IMR-90 (cell line): Measurements from ENCODE around the gene RNF14. TPM values are rescaled to one million over a fixed set of nuclear protein-coding genes. Genes with fewer than 3 reads are reported as not detected.

Experiments
- ATAC-seq: fragments of 200-7000 bp; cut with Tn5 transposase; 2 replicates; pipeline ENCODE4 v1.9.1; 2020; ENCODE audit warnings: low read depth, mild to moderate bottlenecking, moderate library complexity
- BruUV-seq: library from RNA; stranded (reverse); fragments of 400-500 nt; replicated peaks from 2 replicates; lab custom pipeline; 2021; lab: Mats Ljungman, UMichigan
- CTCF ChIA-PET: fragments of 300-600 bp; formaldehyde crosslinking; extraction: SDS; loops from one replicate; lab custom pipeline; 2021; ENCODE audit warnings: antibody characterized with exemption; lab: Yijun Ruan, JAX
- POLR2A ChIA-PET: fragments of 300-600 bp; sonication (Branson Sonifier 250); formaldehyde crosslinking; loops from one replicate; lab custom pipeline; 2022; ENCODE audit warnings: antibody characterized with exemption; ENCODE audit not compliant: unreplicated experiment; lab: Charles Lee
- DNase-seq: peaks from one replicate; pipeline ENCODE4 v3.0.0; 2013
- H2AFZ ChIP-seq: replicated peaks from 2 replicates; pipeline ENCODE3; 2013; ENCODE audit warnings: low read length, mild to moderate bottlenecking; ENCODE audit not compliant: poor library complexity
- H2AK5ac ChIP-seq: 2 replicates; pipeline ENCODE4 v1.6.1; 2013; ENCODE audit warnings: low read depth, low read length, inconsistent platforms
- H2AK9ac ChIP-seq: replicated peaks from 2 replicates; pipeline ENCODE3; 2013; ENCODE audit warnings: mild to moderate bottlenecking, low read depth, low read length, moderate library complexity; ENCODE audit not compliant: poor library complexity
- H2BK120ac ChIP-seq: 2 replicates; pipeline ENCODE4 v1.6.1; 2013; ENCODE audit warnings: low read depth, low read length, inconsistent platforms
- H2BK15ac ChIP-seq: 3 replicates; pipeline ENCODE4 v1.6.1; 2013; ENCODE audit warnings: low read depth, low read length, inconsistent platforms
- H2BK20ac ChIP-seq: 2 replicates; pipeline ENCODE4 v1.6.1; 2013; ENCODE audit warnings: low read depth, mild to moderate bottlenecking, inconsistent platforms, low read length, moderate library complexity
- H2BK5ac ChIP-seq: 2 replicates; pipeline ENCODE4 v1.6.1; 2013; ENCODE audit warnings: mild to moderate bottlenecking, low read depth, low read length, inconsistent platforms; ENCODE audit not compliant: poor library complexity, severe bottlenecking
- H3K14ac ChIP-seq: replicated peaks from 2 replicates; pipeline ENCODE4 v1.6.1; 2013; ENCODE audit warnings: low read depth, low read length, inconsistent platforms
- H3K18ac ChIP-seq: 2 replicates; pipeline ENCODE4 v1.6.1; 2013; ENCODE audit warnings: low read depth, low read length, control low read depth
- H3K23ac ChIP-seq: 2 replicates; pipeline ENCODE4 v1.6.1; 2013; ENCODE audit warnings: low read depth, low read length, inconsistent platforms
- H3K27ac ChIP-seq: 2 replicates; pipeline ENCODE4 v1.5.1; 2013; ENCODE audit warnings: mild to moderate bottlenecking, control low read depth, low read length; ENCODE audit not compliant: insufficient read depth
- H3K27me3 ChIP-seq: 2 replicates; pipeline ENCODE4 v1.6.1; 2013; ENCODE audit warnings: low read length; ENCODE audit not compliant: control insufficient read depth, insufficient read depth
- H3K36me3 ChIP-seq: 2 replicates; pipeline ENCODE4 v1.6.1; 2013; ENCODE audit warnings: low read length, mixed read lengths; ENCODE audit not compliant: control insufficient read depth, insufficient read depth
- H3K4ac ChIP-seq: 2 replicates; pipeline ENCODE4 v1.6.1; 2013; ENCODE audit warnings: low read depth, low read length, inconsistent platforms
- H3K4me1 ChIP-seq: 2 replicates; pipeline ENCODE4 v1.6.1; 2013; ENCODE audit warnings: low read length, mixed read lengths; ENCODE audit not compliant: control insufficient read depth, insufficient read depth
- H3K4me2 ChIP-seq: 2 replicates; pipeline ENCODE4 v1.6.1; 2013; ENCODE audit warnings: low read depth, mild to moderate bottlenecking, control low read depth, low read length, moderate library complexity
- H3K4me3 ChIP-seq: 2 replicates; pipeline ENCODE4 v1.5.1; 2013; ENCODE audit warnings: low read depth, mild to moderate bottlenecking, control low read depth, low read length, moderate library complexity; ENCODE audit not compliant: insufficient read depth
- H3K56ac ChIP-seq: 2 replicates; pipeline ENCODE4 v1.6.1; 2013; ENCODE audit warnings: low read length, inconsistent platforms; ENCODE audit not compliant: insufficient read depth; ENCODE audit errors: extremely low read depth
- H3K79me1 ChIP-seq, 2 experiments: 2 replicates each; pipeline ENCODE4 v1.6.1; 2013; ENCODE audit warnings: low read length in 2 of 2, inconsistent platforms in 1 of 2, low read depth in 1 of 2
- H3K9ac ChIP-seq: 2 replicates; pipeline ENCODE4 v1.6.1; 2013; ENCODE audit warnings: low read depth, low read length, control low read depth
- H3K9me1 ChIP-seq: 2 replicates; pipeline ENCODE4 v1.6.1; 2013; ENCODE audit warnings: low read length, inconsistent platforms; ENCODE audit not compliant: insufficient read depth
- H3K9me3 ChIP-seq: 2 replicates; pipeline ENCODE4 v1.6.1; 2013; ENCODE audit warnings: low read length; ENCODE audit not compliant: control insufficient read depth, insufficient read depth
- H4K20me1 ChIP-seq: 2 replicates; pipeline ENCODE4 v1.6.1; 2013; ENCODE audit warnings: low read length, inconsistent platforms; ENCODE audit not compliant: insufficient read depth
- H4K5ac ChIP-seq: 2 replicates; pipeline ENCODE4 v1.6.1; 2013; ENCODE audit warnings: mild to moderate bottlenecking, low read depth, low read length, control low read depth
- H4K8ac ChIP-seq, 2 experiments: 2 replicates each; pipeline ENCODE4 v1.6.1; 2013; ENCODE audit warnings: low read depth in 2 of 2, low read length in 2 of 2, control low read depth in 1 of 2, inconsistent platforms in 1 of 2
- H4K91ac ChIP-seq: 2 replicates; pipeline ENCODE4 v1.6.1; 2013; ENCODE audit warnings: low read depth, low read length, inconsistent platforms; ENCODE audit not compliant: insufficient read depth
- BHLHE40 ChIP-seq: fragments of 150-350 bp; IDR thresholded peaks from 2 replicates; pipeline ENCODE4 v1.6.1; 2016; ENCODE audit warnings: mild to moderate bottlenecking, low read depth, low read length
- CEBPB ChIP-seq: IDR thresholded peaks from 2 replicates; pipeline ENCODE4 v1.6.1; 2012; ENCODE audit warnings: low read depth, low read length, improper control_type of control experiment
- CHD1 ChIP-seq: IDR thresholded peaks from 2 replicates; pipeline ENCODE4 v1.6.1; 2012; ENCODE audit warnings: low read depth, low read length, improper control_type of control experiment
- FOS ChIP-seq: fragments of 150-350 bp; IDR thresholded peaks from 2 replicates; pipeline ENCODE4 v1.6.1; 2016; ENCODE audit warnings: low read depth, low read length
- MAFK ChIP-seq: IDR thresholded peaks from 2 replicates; pipeline ENCODE4 v1.6.1; 2012; ENCODE audit warnings: low read depth, low read length, improper control_type of control experiment
- MAZ ChIP-seq: IDR thresholded peaks from 2 replicates; pipeline ENCODE4 v1.6.1; 2012; ENCODE audit warnings: low read depth, mild to moderate bottlenecking, low read length, improper control_type of control experiment, moderate library complexity, borderline replicate concordance
- MXI1 ChIP-seq: IDR thresholded peaks from 2 replicates; pipeline ENCODE4 v1.6.1; 2012; ENCODE audit warnings: low read depth, mild to moderate bottlenecking, low read length, moderate library complexity, borderline replicate concordance
- NFE2L2 ChIP-seq: fragments of 150-350 bp; IDR thresholded peaks from 2 replicates; pipeline ENCODE4 v1.6.1; 2016; ENCODE audit warnings: low read depth, mild to moderate bottlenecking, low read length
- POLR2A ChIP-seq: IDR thresholded peaks from 2 replicates; pipeline ENCODE4 v1.6.1; 2012; ENCODE audit warnings: mild to moderate bottlenecking, low read depth, low read length
- RAD21 ChIP-seq: IDR thresholded peaks from 2 replicates; pipeline ENCODE4 v1.6.1; 2012; ENCODE audit warnings: low read length, improper control_type of control experiment
- RCOR1 ChIP-seq: IDR thresholded peaks from 2 replicates; pipeline ENCODE4 v1.6.1; 2012; ENCODE audit warnings: mild to moderate bottlenecking, low read length, improper control_type of control experiment; ENCODE audit not compliant: insufficient replicate concordance
- RFX5 ChIP-seq: IDR thresholded peaks from 2 replicates; pipeline ENCODE4 v1.8.0; 2012; ENCODE audit warnings: low read depth, mild to moderate bottlenecking, low read length, moderate library complexity
- SMC3 ChIP-seq: fragments of 150-350 bp; IDR thresholded peaks from 2 replicates; pipeline ENCODE4 v1.6.1; 2016; ENCODE audit warnings: low read depth, mild to moderate bottlenecking, antibody characterized with exemption, low read length, moderate library complexity
- USF2 ChIP-seq: fragments of 150-350 bp; IDR thresholded peaks from 2 replicates; pipeline ENCODE4 v1.6.1; 2017; ENCODE audit warnings: mild to moderate bottlenecking, antibody characterized with exemption, low read length, low read depth
- WGBS, 2 experiments: methylation state at CpG; one replicate each; pipeline versions ENCODE4 v1.1.5 to v1.1.7; 2013; ENCODE audit warnings: missing lambda C conversion rate in 2 of 2; ENCODE audit not compliant: insufficient read length in 1 of 2; ENCODE audit errors: extremely low coverage in 2 of 2; 5-methylcytosine and 5-hydroxymethylcytosine counted together
- dilution Hi-C: fragments of 300-500 bp; cut with HindIII; formaldehyde crosslinking; loops from one replicate; pipeline ENCODE4 v1.14.3; 2018; ENCODE audit warnings: low sequenced_read_pairs; ENCODE audit not compliant: unreplicated experiment
- in situ Hi-C: fragments of 300-500 bp; cut with MboI; formaldehyde crosslinking; loops from 3 replicates; pipeline ENCODE4 v1.14.3; 2019; ENCODE audit warnings: low sequenced_read_pairs, inconsistent platforms, mixed read lengths
- intact Hi-C: fragments of 100-400 bp; cut with micrococcal nuclease; formaldehyde crosslinking; loops from 2 replicates; pipeline ENCODE4 v1.10.0; 2022
- polyA plus RNA-seq, 3 experiments: library from polyadenylated mRNA; depleted of rRNA; stranded (reverse); fragments of >200 nt; gene quantifications; 2 replicates each; pipeline ENCODE4 v1.2.3, GENCODE V29; 2012; ENCODE audit warnings: low replicate concordance in 1 of 3
- total RNA-seq: library from RNA; depleted of rRNA; stranded (reverse); fragments of >200 nt; gene quantifications from 2 replicates; pipeline ENCODE4 v1.2.3, GENCODE V29; 2012
- TF ChIP-seq, protein P1 (sequence below): conservative IDR thresholded peaks from 2 replicates; pipeline ENCODE4 v1.5.1; 2012; ENCODE audit warnings: mild to moderate bottlenecking, low read depth, low read length, improper control_type of control experiment
- TF ChIP-seq, protein P2 (sequence below): fragments of 150-350 bp; IDR thresholded peaks from 2 replicates; pipeline ENCODE4 v1.6.1; 2016; ENCODE audit warnings: low read depth, mild to moderate bottlenecking, low read length, moderate library complexity, borderline replicate concordance

Gene RNF14
- total and polyA plus RNA-seq, 2 of the 4 experiments (the other 2 are of a cell fraction), result 36.1 to 106 TPM

DNA sequence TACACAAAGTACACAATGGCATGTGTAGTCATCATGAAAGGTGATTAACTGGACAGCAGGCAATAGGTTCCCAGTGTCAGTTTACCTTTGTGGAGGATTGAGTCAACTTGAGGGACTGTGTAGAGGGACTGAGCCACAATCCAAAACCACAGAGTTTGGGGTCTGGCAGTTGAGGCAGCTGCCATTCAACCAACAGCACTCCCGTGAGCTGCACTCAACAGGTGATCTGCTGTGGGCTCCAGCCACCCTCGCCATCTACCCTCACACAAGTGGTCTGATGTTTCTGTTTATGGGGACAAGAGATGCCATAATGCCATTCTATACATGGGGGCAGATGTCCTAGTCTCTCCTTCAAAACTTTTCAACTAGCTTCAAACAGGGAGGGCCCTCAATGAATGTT, 48.1 kb upstream of the RNF14 start:
- no peaks in the 10 kb centered on the region for H4K20me1 ChIP-seq
- H3K36me3 ChIP-seq, result peaks cover 3% of the 10 kb centered on the region
- H2BK15ac ChIP-seq, result no peak overlapping the region
- H3K4ac ChIP-seq, result no peak overlapping the region
- H2BK5ac ChIP-seq, result no peak overlapping the region
- no peak overlapping the region for H3K9ac ChIP-seq
- H3K4me3 ChIP-seq, result no peak overlapping the region
- no peak overlapping the region for H3K23ac ChIP-seq
- H4K5ac ChIP-seq, result no peak overlapping the region
- ATAC-seq, result no peak
- whole genome bisulfite sequencing, 2 experiments, result no CpG with 5 or more reads among the region's 2 CpGs
- intact Hi-C loops (no loop called here), in situ Hi-C loops (no loop called here), dilution Hi-C loops (no loop called here)
- no peak overlapping the region for H3K14ac ChIP-seq
- H2AK5ac ChIP-seq, result no peak overlapping the region
- H4K8ac ChIP-seq, result no peak overlapping the region
- H2BK20ac ChIP-seq, result no peak overlapping the region
- no peak overlapping the region for H3K56ac ChIP-seq
- H3K9me1 ChIP-seq, result peaks cover 3% of the 10 kb centered on the region; the same call in 1 of the 2 replicates
- H3K27me3 ChIP-seq, result peaks cover 18% of the 10 kb centered on the region
- ChIA-PET CTCF (no interaction called here), POLR2A (no interaction called here)
- DNase-seq, result no peak
- H3K4me1 ChIP-seq, result peaks cover 5% of the 10 kb centered on the region
- H2AK9ac ChIP-seq, result no peak overlapping the region
- H3K4me2 ChIP-seq, result no peak overlapping the region
- BruUV-seq, result no TSS peak
- no peaks in the 10 kb centered on the region for H3K9me3 ChIP-seq
- no peak overlapping the region for H2AFZ ChIP-seq
- TF ChIP-seq USF2 (no peak), CHD1 (no peak), MAZ (no peak), NFE2L2 (no peak), SMC3 (no peak), POLR2A (no peak), MXI1 (no peak), RAD21 (no peak), MAFK (no peak), FOS (no peak), RCOR1 (no peak), BHLHE40 (no peak), RFX5 (no peak), CEBPB (no peak)
- TF ChIP-seq, protein P1, sequence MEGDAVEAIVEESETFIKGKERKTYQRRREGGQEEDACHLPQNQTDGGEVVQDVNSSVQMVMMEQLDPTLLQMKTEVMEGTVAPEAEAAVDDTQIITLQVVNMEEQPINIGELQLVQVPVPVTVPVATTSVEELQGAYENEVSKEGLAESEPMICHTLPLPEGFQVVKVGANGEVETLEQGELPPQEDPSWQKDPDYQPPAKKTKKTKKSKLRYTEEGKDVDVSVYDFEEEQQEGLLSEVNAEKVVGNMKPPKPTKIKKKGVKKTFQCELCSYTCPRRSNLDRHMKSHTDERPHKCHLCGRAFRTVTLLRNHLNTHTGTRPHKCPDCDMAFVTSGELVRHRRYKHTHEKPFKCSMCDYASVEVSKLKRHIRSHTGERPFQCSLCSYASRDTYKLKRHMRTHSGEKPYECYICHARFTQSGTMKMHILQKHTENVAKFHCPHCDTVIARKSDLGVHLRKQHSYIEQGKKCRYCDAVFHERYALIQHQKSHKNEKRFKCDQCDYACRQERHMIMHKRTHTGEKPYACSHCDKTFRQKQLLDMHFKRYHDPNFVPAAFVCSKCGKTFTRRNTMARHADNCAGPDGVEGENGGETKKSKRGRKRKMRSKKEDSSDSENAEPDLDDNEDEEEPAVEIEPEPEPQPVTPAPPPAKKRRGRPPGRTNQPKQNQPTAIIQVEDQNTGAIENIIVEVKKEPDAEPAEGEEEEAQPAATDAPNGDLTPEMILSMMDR, result no peak
- TF ChIP-seq, protein P2, sequence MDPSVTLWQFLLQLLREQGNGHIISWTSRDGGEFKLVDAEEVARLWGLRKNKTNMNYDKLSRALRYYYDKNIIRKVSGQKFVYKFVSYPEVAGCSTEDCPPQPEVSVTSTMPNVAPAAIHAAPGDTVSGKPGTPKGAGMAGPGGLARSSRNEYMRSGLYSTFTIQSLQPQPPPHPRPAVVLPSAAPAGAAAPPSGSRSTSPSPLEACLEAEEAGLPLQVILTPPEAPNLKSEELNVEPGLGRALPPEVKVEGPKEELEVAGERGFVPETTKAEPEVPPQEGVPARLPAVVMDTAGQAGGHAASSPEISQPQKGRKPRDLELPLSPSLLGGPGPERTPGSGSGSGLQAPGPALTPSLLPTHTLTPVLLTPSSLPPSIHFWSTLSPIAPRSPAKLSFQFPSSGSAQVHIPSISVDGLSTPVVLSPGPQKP, result no peak
- no peak overlapping the region for H3K27ac ChIP-seq
- H4K91ac ChIP-seq, result no peak overlapping the region
- no peak overlapping the region for H2BK120ac ChIP-seq
- peaks cover 19 to 20% of the 10 kb centered on the region in 2 experiments for H3K79me1 ChIP-seq
- no peak overlapping the region for H3K18ac ChIP-seq
